Gastroesophageal sphincter (tissue), 4 donors: ENCODE measurements around the gene TECTB. TPM values are rescaled to one million over a fixed set of nuclear protein-coding genes. Genes with fewer than 3 reads are reported as not detected.

Experiments
- ATAC-seq: fragments of 150-250 bp; one replicate; pipeline ENCODE4 v1.9.1; 2016; ENCODE audit warnings: mild to moderate bottlenecking, moderate library complexity
- H3K27ac ChIP-seq, 4 donors: fragments of 200-600 bp; sonication (generic) in 3 of 4; 1 replicate in 3 of 4; 2 replicates in 1 of 4; pipeline ENCODE4 v1.5.1; 2016 to 2019
- H3K27me3 ChIP-seq: fragments of 200-600 bp; sonication (generic); one replicate; pipeline ENCODE4 v1.5.1; 2019
- H3K36me3 ChIP-seq, 2 donors: fragments of 200-600 bp; sonication (generic); one replicate each; pipeline ENCODE4 v1.5.1; 2019; ENCODE audit warnings: control low read depth in 1 of 2
- H3K4me1 ChIP-seq, 3 donors: fragments of 200-600 bp; sonication (generic); 1 replicate in 2 of 3; 2 replicates in 1 of 3; pipeline ENCODE4 v1.5.1; 2016 to 2019; ENCODE audit warnings: control low read depth in 2 of 3
- H3K4me3 ChIP-seq, 2 donors: fragments of 200-600 bp; sonication (generic); one replicate each; pipeline ENCODE4 v1.5.1; 2019; ENCODE audit warnings: mild to moderate bottlenecking in 1 of 2, moderate library complexity in 1 of 2
- H3K9me3 ChIP-seq, 3 donors: fragments of 200-600 bp; sonication (generic); one replicate each; pipeline ENCODE4 v1.5.1; 2017 to 2019; ENCODE audit warnings: control low read depth in 2 of 3
- CTCF ChIP-seq, 4 experiments: fragments of 200-600 bp in 2 of 4; fragments of 450-650 bp in 2 of 4; sonication (generic) in 1 of 4; IDR thresholded peaks; one replicate each; pipeline ENCODE4 v1.5.1; 2017 to 2019; ENCODE audit warnings: antibody characterized with exemption in 4 of 4, mild to moderate bottlenecking in 2 of 4, moderate library complexity in 2 of 4
- EP300 ChIP-seq: sonication (generic); formaldehyde crosslinking; IDR thresholded peaks from one replicate; pipeline ENCODE4 v1.6.1; 2017; ENCODE audit warnings: antibody characterized with exemption, mild to moderate bottlenecking
- POLR2A ChIP-seq, 2 donors: fragments of 450-650 bp; IDR thresholded peaks; one replicate each; pipeline ENCODE4 v1.6.1; 2017; ENCODE audit warnings: antibody characterized with exemption in 2 of 2, mild to moderate bottlenecking in 2 of 2, moderate library complexity in 1 of 2
- POLR2AphosphoS5 ChIP-seq: sonication (generic); formaldehyde crosslinking; IDR thresholded peaks from one replicate; pipeline ENCODE4 v1.6.1; 2017; ENCODE audit warnings: antibody characterized with exemption
- WGBS, 2 donors: methylation state at CpG; one replicate each; pipeline ENCODE4 v1.1.5; 2018; ENCODE audit warnings: low coverage in 1 of 2; 5-methylcytosine and 5-hydroxymethylcytosine counted together
- total RNA-seq, 4 donors: library from RNA; depleted of rRNA; stranded (reverse); fragments of >200 nt; gene quantifications; one replicate each; pipeline ENCODE4 v1.1.0, GENCODE V29; 2016

Gene TECTB
- total RNA-seq, 4 donors from 2014 or later = not detected

GRCh38 chr10:112343056-112343806 is 60.0 kb downstream of the TECTB start:
- no peak for TF ChIP-seq POLR2A (IDR thresholded peaks at IDR 0.05)
- no peak for TF ChIP-seq EP300
- TF ChIP-seq POLR2AphosphoS5 = no peak
- TF ChIP-seq CTCF (IDR thresholded peaks at IDR 0.05) = no peak
- Histone ChIP-seq H3K4me1 (no peaks in the 10 kb centered on the region), H3K4me3 (no peak overlapping the region), H3K9me3 (no peaks in the 10 kb centered on the region), H3K36me3 (no peaks in the 10 kb centered on the region), H3K27me3 (no peaks in the 10 kb centered on the region), H3K27ac (no peak overlapping the region)
- 56 to 60% methylated on average over 4 to 5 of the region's 5 CpGs for WGBS, 2 donors
- ATAC-seq = no peak

- Histone ChIP-seq H3K4me1 (no peaks in the 10 kb centered on the region), H3K4me3 (no peak overlapping the region), H3K9me3 (no peaks in the 10 kb centered on the region), H3K36me3 (no peaks in the 10 kb centered on the region), H3K27ac (no peak overlapping the region), H3K27me3 (no peaks in the 10 kb centered on the region)
- ATAC-seq = no peak
- 71 to 100% methylated on average over 2 to 5 of the region's 6 CpGs for WGBS, 2 donors
- TF ChIP-seq POLR2AphosphoS5 (no peak), CTCF (IDR thresholded peaks at IDR 0.05) (no peak), EP300 (no peak), POLR2A (IDR thresholded peaks at IDR 0.05) (no peak)
Observed at GRCh38 chr10:112344261-112344660, 61.1 kb downstream of the TECTB start.

- no peak for ATAC-seq
- no peaks in the 10 kb centered on the region for H3K27me3 ChIP-seq
- no peaks in the 10 kb centered on the region for H3K9me3 ChIP-seq
- no peak overlapping the region for H3K27ac ChIP-seq
- H3K4me3 ChIP-seq = no peak overlapping the region
- WGBS, 2 donors = 69 to 75% methylated on average over 2 to 3 of the region's 3 CpGs
- TF ChIP-seq POLR2A (IDR thresholded peaks at IDR 0.05) (no peak), POLR2AphosphoS5 (no peak), EP300 (no peak), CTCF (IDR thresholded peaks at IDR 0.05) (no peak)
- H3K36me3 ChIP-seq = no peaks in the 10 kb centered on the region
- H3K4me1 ChIP-seq = no peaks in the 10 kb centered on the region
Observed at GRCh38 chr10:112345202-112345601, 62.0 kb downstream of the TECTB start.

- TF ChIP-seq CTCF (IDR thresholded peaks at IDR 0.05) (no peak), POLR2A (IDR thresholded peaks at IDR 0.05) (no peak), EP300 (no peak), POLR2AphosphoS5 (no peak)
- no peaks in the 10 kb centered on the region for H3K36me3 ChIP-seq
- no peaks in the 10 kb centered on the region for H3K9me3 ChIP-seq
- H3K27me3 ChIP-seq = no peaks in the 10 kb centered on the region
- 85% methylated on average over 5 of the region's 9 CpGs for WGBS, 2 donors
- no peak overlapping the region for H3K27ac ChIP-seq
- H3K4me1 ChIP-seq = no peaks in the 10 kb centered on the region
- H3K4me3 ChIP-seq = no peak overlapping the region
- no peak for ATAC-seq
Observed at GRCh38 chr10:112345743-112346142, 62.5 kb downstream of the TECTB start.

- no peaks in the 10 kb centered on the region for H3K4me1 ChIP-seq
- H3K9me3 ChIP-seq = no peaks in the 10 kb centered on the region
- no peak for ATAC-seq
- H3K4me3 ChIP-seq = no peak overlapping the region
- H3K27me3 ChIP-seq = no peaks in the 10 kb centered on the region
- WGBS, 2 donors = 83 to 100% methylated on average over 1 to 2 of the region's 5 CpGs
- H3K36me3 ChIP-seq = no peaks in the 10 kb centered on the region
- TF ChIP-seq POLR2A (IDR thresholded peaks at IDR 0.05) (no peak), CTCF (IDR thresholded peaks at IDR 0.05) (no peak), EP300 (no peak), POLR2AphosphoS5 (no peak)
- H3K27ac ChIP-seq = no peak overlapping the region
Observed at GRCh38 chr10:112346774-112347173, 63.6 kb downstream of the TECTB start.
